ENCODE measurements around the gene BPIFA3. TPM values are rescaled to one million over a fixed set of nuclear protein-coding genes. Genes with fewer than 3 reads are reported as not detected.

BPIFA3 gene
- total and polyA plus RNA-seq, 11 donors = not detected

DNA sequence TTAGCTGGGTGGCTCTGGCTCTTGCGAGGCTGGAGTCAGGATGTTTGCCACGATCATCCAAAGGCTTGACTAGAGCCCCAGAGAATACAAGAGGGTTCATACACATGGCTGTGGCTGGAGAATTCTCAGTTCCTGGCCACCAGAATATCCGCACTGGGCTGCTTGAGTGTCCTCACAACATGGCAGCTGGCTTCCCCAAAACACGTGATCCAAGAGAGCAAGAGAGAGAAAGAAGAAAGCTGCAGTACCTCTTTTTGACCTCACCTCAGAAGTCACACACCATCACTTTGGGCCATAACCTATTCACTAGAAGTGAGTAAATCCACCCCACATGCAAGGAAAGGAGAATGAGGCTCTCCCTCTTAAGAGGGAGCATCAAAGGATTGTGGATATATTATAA, 44.3 kb downstream of the BPIFA3 start:
- Histone ChIP-seq H3K4me1 (peaks cover 0 to 13% (median 0%) of the 10 kb centered on the region in 12 donors), H3K27ac (peak overlapping the region in 1 of 12 donors; percentile 42), H3K27me3 (peaks cover 0 to 14% (median 0%) of the 10 kb centered on the region in 9 donors), H3K36me3 (no peaks in the 10 kb centered on the region), H3K4me3 (no peak overlapping the region), H3K9me3 (peaks cover 0 to 7% (median 0%) of the 10 kb centered on the region in 12 donors)
- WGBS, 4 donors = 65 to 84% (median 70%) methylated on average over 4 of the region's 4 CpGs
- no peak for ATAC-seq
- intact Hi-C loops (cut with DNase I) = no loop called here
- TF ChIP-seq, protein P1, sequence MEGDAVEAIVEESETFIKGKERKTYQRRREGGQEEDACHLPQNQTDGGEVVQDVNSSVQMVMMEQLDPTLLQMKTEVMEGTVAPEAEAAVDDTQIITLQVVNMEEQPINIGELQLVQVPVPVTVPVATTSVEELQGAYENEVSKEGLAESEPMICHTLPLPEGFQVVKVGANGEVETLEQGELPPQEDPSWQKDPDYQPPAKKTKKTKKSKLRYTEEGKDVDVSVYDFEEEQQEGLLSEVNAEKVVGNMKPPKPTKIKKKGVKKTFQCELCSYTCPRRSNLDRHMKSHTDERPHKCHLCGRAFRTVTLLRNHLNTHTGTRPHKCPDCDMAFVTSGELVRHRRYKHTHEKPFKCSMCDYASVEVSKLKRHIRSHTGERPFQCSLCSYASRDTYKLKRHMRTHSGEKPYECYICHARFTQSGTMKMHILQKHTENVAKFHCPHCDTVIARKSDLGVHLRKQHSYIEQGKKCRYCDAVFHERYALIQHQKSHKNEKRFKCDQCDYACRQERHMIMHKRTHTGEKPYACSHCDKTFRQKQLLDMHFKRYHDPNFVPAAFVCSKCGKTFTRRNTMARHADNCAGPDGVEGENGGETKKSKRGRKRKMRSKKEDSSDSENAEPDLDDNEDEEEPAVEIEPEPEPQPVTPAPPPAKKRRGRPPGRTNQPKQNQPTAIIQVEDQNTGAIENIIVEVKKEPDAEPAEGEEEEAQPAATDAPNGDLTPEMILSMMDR (IDR thresholded peaks at IDR 0.05) = no peak
- no peak for TF ChIP-seq POLR2A (IDR thresholded peaks at IDR 0.05)
- DNase-seq = no peak

DNA sequence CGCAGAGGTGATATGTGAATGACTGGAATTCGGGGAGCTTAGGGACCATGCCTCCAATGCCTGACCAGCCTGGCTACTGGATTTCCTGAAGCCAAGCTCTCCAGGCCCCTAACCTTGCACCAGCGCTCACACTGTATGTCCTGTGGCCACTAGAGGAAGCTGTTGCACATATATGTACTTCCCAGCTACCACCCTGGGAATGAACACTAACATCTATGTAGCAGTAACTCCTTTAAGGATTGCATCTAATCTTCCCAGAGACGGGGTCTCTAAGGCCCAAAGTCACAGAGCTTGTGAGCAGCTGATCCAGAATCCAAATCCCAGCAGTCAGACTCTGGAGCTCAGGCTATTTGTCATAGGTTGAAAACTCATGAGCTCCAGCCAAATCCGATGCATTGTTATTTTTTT, 45.5 kb downstream of the BPIFA3 start:
- no peak overlapping the region for H3K4me3 ChIP-seq
- WGBS, 4 donors = 23 to 25% (median 23%) methylated on average over 5 of the region's 5 CpGs
- H3K9me3 ChIP-seq = peaks cover 0 to 7% (median 0%) of the 10 kb centered on the region in 12 donors
- TF ChIP-seq POLR2A (IDR thresholded peaks at IDR 0.05) = no peak
- TF ChIP-seq, protein P1 (IDR thresholded peaks at IDR 0.05) = peak in 9 of 12 donors; percentile 11 to 50 (median 39)
- no peak for DNase-seq
- intact Hi-C loops (cut with DNase I) = no loop called here
- peaks cover 0 to 18% (median 0%) of the 10 kb centered on the region in 9 donors for H3K27me3 ChIP-seq
- peak overlapping the region in 1 of 12 donors; percentile 42 for H3K27ac ChIP-seq
- H3K36me3 ChIP-seq = no peaks in the 10 kb centered on the region
- H3K4me1 ChIP-seq = peaks cover 0 to 13% (median 0%) of the 10 kb centered on the region in 12 donors
- ATAC-seq = peak in 2 of 4 donors; percentile 60 to 66

DNA sequence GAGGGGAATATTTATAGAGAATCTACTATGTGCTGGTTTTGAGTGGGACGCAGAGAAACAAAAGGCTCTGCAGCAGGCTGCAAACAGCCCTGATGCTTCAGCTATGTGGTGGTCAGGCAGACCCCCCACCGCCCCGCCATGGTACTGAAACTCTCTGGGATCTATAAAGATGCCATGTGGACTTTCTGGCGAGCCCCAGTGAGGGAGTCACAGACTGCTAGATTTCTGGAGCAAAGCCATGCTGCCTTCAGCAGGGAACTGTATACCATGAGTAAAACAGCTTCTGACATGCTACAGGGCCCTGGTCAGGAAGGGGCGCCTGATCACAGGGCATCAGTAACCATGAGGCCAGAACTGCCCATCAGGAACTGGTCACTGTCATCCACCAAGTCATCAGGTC, 46.6 kb downstream of the BPIFA3 start:
- Histone ChIP-seq H3K9me3 (peaks cover 0 to 7% (median 0%) of the 10 kb centered on the region in 12 donors), H3K4me1 (peaks cover 0 to 13% (median 0%) of the 10 kb centered on the region in 12 donors), H3K27me3 (peaks cover 0 to 29% (median 0%) of the 10 kb centered on the region in 9 donors), H3K27ac (no peak overlapping the region), H3K4me3 (no peak overlapping the region), H3K36me3 (no peaks in the 10 kb centered on the region)
- intact Hi-C loops (cut with DNase I) = no loop called here
- ATAC-seq (no peak), DNase-seq (no peak)
- TF ChIP-seq, protein P1 (IDR thresholded peaks at IDR 0.05) = no peak
- no peak for TF ChIP-seq POLR2A (IDR thresholded peaks at IDR 0.05)
- WGBS, 4 donors = 67 to 74% (median 71%) methylated on average over 3 to 5 of the region's 5 CpGs

DNA sequence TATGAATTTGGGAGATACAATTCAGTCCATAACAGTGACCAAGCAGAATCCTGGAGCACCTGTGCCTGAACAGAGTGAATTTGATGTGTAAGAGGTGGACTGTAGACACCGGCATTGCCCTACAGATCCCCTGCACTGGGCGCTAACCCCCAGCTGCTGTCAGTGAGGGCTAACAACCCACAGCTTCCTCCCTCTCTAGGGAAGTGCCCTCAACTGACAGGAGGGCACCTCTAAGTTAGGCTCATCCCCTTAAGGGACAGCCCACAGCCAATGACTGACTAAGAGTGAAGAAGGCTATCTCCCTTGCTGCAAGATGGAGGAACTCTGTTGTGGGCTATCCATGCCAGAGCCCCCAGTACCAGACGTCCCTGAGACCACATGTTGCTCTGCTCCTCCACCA, 50.5 kb downstream of the BPIFA3 start:
- TF ChIP-seq POLR2A (IDR thresholded peaks at IDR 0.05) = no peak
- TF ChIP-seq, protein P1 (IDR thresholded peaks at IDR 0.05) = no peak
- H3K4me1 ChIP-seq = peaks cover 0 to 3% (median 0%) of the 10 kb centered on the region in 12 donors
- no peak overlapping the region for H3K27ac ChIP-seq
- H3K27me3 ChIP-seq = peaks cover 0 to 38% (median 0%) of the 10 kb centered on the region in 9 donors
- 57 to 83% (median 68%) methylated on average over 3 of the region's 3 CpGs for WGBS, 4 donors
- intact Hi-C loops (cut with DNase I) = no loop called here
- DNase-seq (no peak), ATAC-seq (peak in 1 of 4 donors; percentile 58)
- no peaks in the 10 kb centered on the region for H3K9me3 ChIP-seq
- H3K36me3 ChIP-seq = no peaks in the 10 kb centered on the region
- no peak overlapping the region for H3K4me3 ChIP-seq
